Caco-2 (cell line): ENCODE data around the gene MRPL19. TPM values are rescaled to one million over a fixed set of nuclear protein-coding genes. Genes with fewer than 3 reads are reported as not detected.

Experiments
- BruUV-seq: library from RNA; stranded (reverse); fragments of 400-500 nt; replicated peaks from 2 replicates; lab custom pipeline; 2021; lab: Mats Ljungman, UMichigan
- CTCF ChIA-PET: fragments of 300-600 bp; sonication (Branson Sonifier 250); formaldehyde crosslinking; loops from one replicate; lab custom pipeline; 2022; ENCODE audit warnings: antibody characterized with exemption; lab: Charles Lee
- POLR2A ChIA-PET: fragments of 300-600 bp; sonication (Branson Sonifier 250); formaldehyde crosslinking; loops from one replicate; lab custom pipeline; 2022; ENCODE audit warnings: antibody characterized with exemption; lab: Charles Lee
- DNase-seq, 2 experiments: peaks; one replicate each; pipeline versions ENCODE4 v3.0.0 to v3.0.0-alpha.2; 2020 to 2022
- H3K27me3 ChIP-seq: replicated peaks from 2 replicates; pipeline ENCODE4 v1.6.0; 2011; ENCODE audit warnings: low read length; ENCODE audit not compliant: control insufficient read depth, insufficient read depth
- H3K36me3 ChIP-seq: 2 replicates; pipeline ENCODE4 v1.5.1; 2011; ENCODE audit warnings: low read length; ENCODE audit not compliant: control insufficient read depth, insufficient read depth
- H3K4me1 ChIP-seq: fragments of 250-450 bp; sonication (Bioruptor Pico); 2 replicates; pipeline ENCODE4 v1.5.1; 2020; ENCODE audit warnings: mild to moderate bottlenecking
- H3K4me3 ChIP-seq: 2 replicates; pipeline ENCODE4 v1.5.1; 2011; ENCODE audit warnings: low read depth, mild to moderate bottlenecking, control low read depth, low read length
- H3K9me3 ChIP-seq: fragments of 250-450 bp; sonication (Bioruptor Pico); 2 replicates; pipeline ENCODE4 v1.5.1; 2020; ENCODE audit warnings: mild to moderate bottlenecking, moderate library complexity
- H3K27ac Mint-ChIP-seq: one replicate; pipeline ENCODE4 v1.8.0; 2022; ENCODE audit warnings: mixed read lengths; ENCODE audit not compliant: unreplicated experiment
- H3K27me3 Mint-ChIP-seq: one replicate; pipeline ENCODE4 v1.8.0; 2022; ENCODE audit warnings: mixed read lengths; ENCODE audit not compliant: insufficient read depth, unreplicated experiment
- H3K36me3 Mint-ChIP-seq: one replicate; pipeline ENCODE4 v1.8.0; 2022; ENCODE audit warnings: mild to moderate bottlenecking, mixed read lengths; ENCODE audit not compliant: insufficient read depth, unreplicated experiment
- H3K4me1 Mint-ChIP-seq: one replicate; pipeline ENCODE4 v1.8.0; 2022; ENCODE audit warnings: low read depth, mixed read lengths; ENCODE audit not compliant: unreplicated experiment
- H3K4me3 Mint-ChIP-seq: one replicate; pipeline ENCODE4 v1.8.0; 2022; ENCODE audit warnings: mild to moderate bottlenecking, moderate library complexity, mixed read lengths; ENCODE audit not compliant: unreplicated experiment
- H3K9me3 Mint-ChIP-seq: one replicate; pipeline ENCODE4 v1.8.0; 2022; ENCODE audit warnings: mixed read lengths; ENCODE audit not compliant: unreplicated experiment
- intact Hi-C: fragments of 100-400 bp; cut with micrococcal nuclease; formaldehyde crosslinking; loops from one replicate; pipeline ENCODE4 v1.10.0; 2022; ENCODE audit not compliant: unreplicated experiment
- total RNA-seq: library from RNA; stranded (reverse); gene quantifications from 2 replicates; pipeline ENCODE4 v1.2.3, GENCODE V29; 2022
- TF ChIP-seq, protein P1 (sequence below), 2 experiments: fragments of 200-600 bp in 1 of 2; IDR thresholded peaks; 1 replicate in 1 of 2; 2 replicates in 1 of 2; pipeline versions ENCODE4 v1.5.1 to v1.8.0; 2011 to 2022; ENCODE audit warnings: antibody characterized with exemption in 1 of 2, control low read depth in 1 of 2, inconsistent platforms in 1 of 2, low read depth in 1 of 2, low read length in 1 of 2, mild to moderate bottlenecking in 1 of 2, moderate library complexity in 1 of 2; ENCODE audit not compliant: insufficient read depth in 1 of 2, severe bottlenecking in 1 of 2, unreplicated experiment in 1 of 2

Gene MRPL19
- total RNA-seq, 1 experiment from 2014 or later = 57.8 TPM

DNA sequence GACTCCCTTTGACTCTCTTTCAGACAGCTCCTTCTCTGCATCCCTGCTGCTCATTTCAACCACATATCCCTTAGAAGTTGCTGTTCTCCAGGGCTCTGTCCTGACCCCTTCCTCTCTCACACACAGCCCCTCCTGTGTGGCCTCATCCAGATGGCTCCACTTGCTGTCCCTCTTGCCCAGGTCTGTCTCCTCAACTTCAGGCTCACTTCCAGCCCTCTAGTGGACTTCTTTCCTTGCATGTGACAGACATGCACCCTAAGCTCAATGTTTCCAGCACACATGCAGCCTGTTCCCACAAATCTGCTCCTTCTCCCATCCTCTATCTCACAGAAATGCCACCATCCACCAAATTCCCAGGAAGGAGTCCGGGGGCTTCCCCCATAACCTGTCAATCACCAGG lies 9.0 kb upstream of the MRPL19 start:
- no peaks in the 10 kb centered on the region for H3K36me3 ChIP-seq
- H3K36me3 Mint-ChIP-seq = no peaks in the 10 kb centered on the region
- H3K4me1 Mint-ChIP-seq = peaks cover 2% of the 10 kb centered on the region
- no peak overlapping the region for H3K4me3 ChIP-seq
- no TSS peak for BruUV-seq
- CTCF ChIA-PET = interaction anchor here (1.2 to 2.0 kb wide), 2 partner anchors 10 to 31 kb away, joined by 3 to 7 read pairs; no protein-coding TSS in a partner anchor
- POLR2A ChIA-PET = no interaction called here
- intact Hi-C loops = no loop called here
- H3K9me3 Mint-ChIP-seq = no peaks in the 10 kb centered on the region
- TF ChIP-seq, protein P1, sequence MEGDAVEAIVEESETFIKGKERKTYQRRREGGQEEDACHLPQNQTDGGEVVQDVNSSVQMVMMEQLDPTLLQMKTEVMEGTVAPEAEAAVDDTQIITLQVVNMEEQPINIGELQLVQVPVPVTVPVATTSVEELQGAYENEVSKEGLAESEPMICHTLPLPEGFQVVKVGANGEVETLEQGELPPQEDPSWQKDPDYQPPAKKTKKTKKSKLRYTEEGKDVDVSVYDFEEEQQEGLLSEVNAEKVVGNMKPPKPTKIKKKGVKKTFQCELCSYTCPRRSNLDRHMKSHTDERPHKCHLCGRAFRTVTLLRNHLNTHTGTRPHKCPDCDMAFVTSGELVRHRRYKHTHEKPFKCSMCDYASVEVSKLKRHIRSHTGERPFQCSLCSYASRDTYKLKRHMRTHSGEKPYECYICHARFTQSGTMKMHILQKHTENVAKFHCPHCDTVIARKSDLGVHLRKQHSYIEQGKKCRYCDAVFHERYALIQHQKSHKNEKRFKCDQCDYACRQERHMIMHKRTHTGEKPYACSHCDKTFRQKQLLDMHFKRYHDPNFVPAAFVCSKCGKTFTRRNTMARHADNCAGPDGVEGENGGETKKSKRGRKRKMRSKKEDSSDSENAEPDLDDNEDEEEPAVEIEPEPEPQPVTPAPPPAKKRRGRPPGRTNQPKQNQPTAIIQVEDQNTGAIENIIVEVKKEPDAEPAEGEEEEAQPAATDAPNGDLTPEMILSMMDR (IDR thresholded peaks at IDR 0.05; ENCODE audit: insufficient read depth in 1 of 2, low read depth in 1 of 2, low read length in 1 of 2, severe bottlenecking in 1 of 2, unreplicated experiment in 1 of 2) = peak in 1 of 2 experiments; percentile 11
- no peak overlapping the region for H3K27ac Mint-ChIP-seq
- H3K9me3 ChIP-seq = peaks cover 5% of the 10 kb centered on the region; the same call in 1 of the 2 replicates
- no peaks in the 10 kb centered on the region; the same call in 1 of the 2 replicates for H3K27me3 ChIP-seq
- H3K4me3 Mint-ChIP-seq = no peak overlapping the region
- no peaks in the 10 kb centered on the region for H3K4me1 ChIP-seq
- no peak for DNase-seq
- peaks cover 13% of the 10 kb centered on the region for H3K27me3 Mint-ChIP-seq

DNA sequence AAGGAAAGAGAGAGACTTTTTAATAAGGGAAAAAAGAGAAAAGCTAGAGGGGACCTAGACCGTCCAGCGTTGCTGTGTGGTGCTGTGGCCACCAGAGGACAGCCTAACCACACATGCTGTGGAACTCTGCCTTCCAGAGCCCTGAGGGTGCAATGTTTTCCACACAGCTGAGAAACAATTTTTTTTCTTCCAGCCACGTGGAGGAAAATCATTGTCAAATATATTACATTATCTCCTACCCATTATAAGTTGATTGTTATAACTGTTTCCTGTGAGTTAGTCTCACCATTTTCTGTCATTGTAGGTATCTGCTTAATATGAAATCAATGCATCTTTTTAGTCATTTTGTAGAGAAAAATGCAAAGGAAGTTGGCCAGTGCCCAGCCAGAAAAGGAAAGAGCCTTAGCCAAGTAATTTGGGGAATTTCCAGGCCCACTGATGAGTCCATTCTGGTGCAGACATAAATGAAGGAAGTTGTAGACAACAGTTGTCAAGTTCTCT lies 5.9 kb upstream of the MRPL19 start:
- BruUV-seq = no TSS peak
- Mint-ChIP-seq H3K4me1 (no peaks in the 10 kb centered on the region), H3K36me3 (no peaks in the 10 kb centered on the region), H3K9me3 (no peaks in the 10 kb centered on the region), H3K27me3 (peaks cover 12% of the 10 kb centered on the region), H3K27ac (no peak overlapping the region), H3K4me3 (no peak overlapping the region)
- no peaks in the 10 kb centered on the region for H3K27me3 ChIP-seq
- intact Hi-C loops = loop anchor here (1.0 kb wide), 2 partner anchors 37 to 76 kb away; no protein-coding TSS in a partner anchor
- no peaks in the 10 kb centered on the region for H3K4me1 ChIP-seq
- no peaks in the 10 kb centered on the region for H3K36me3 ChIP-seq
- ChIA-PET POLR2A (interaction anchor here (0.5 to 0.6 kb wide), 2 partner anchors 12 to 39 kb away, joined by 3 to 4 read pairs; no protein-coding TSS in a partner anchor), CTCF (interaction anchor here (0.9 to 1.6 kb wide), 8 partner anchors 13 to 148 kb away, joined by 3 to 9 read pairs (median 4); partner anchors contain the start of gene GCFC2)
- H3K4me3 ChIP-seq = no peak overlapping the region
- no peaks in the 10 kb centered on the region for H3K9me3 ChIP-seq
- TF ChIP-seq, protein P1 (IDR thresholded peaks at IDR 0.05; ENCODE audit: insufficient read depth in 1 of 2, low read depth in 1 of 2, low read length in 1 of 2, severe bottlenecking in 1 of 2, unreplicated experiment in 1 of 2) = peak; percentile 91 to 99
- peak; percentile 65 to 71 for DNase-seq

DNA sequence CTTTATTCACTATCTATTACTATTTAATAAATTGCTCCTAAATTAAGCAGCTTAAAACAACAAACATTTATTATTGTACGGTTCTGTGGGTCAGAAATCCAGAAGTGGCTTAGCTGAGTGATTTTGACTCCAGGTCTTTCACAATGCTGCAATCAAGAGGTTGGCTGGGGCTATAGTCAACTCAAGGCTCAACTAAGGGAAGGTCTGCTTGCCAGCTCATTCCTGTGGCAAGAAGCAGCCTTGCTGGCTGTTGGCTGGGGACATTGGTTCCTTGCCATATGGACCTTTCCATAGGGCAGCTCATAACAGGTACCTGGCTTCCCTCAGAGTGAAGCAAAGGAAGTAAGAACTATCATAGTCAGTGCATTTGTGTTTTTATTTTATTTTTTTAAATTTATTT lies 5.0 kb upstream of the MRPL19 start:
- H3K9me3 ChIP-seq = no peaks in the 10 kb centered on the region
- no peaks in the 10 kb centered on the region for H3K36me3 Mint-ChIP-seq
- no peak overlapping the region for H3K27ac Mint-ChIP-seq
- H3K27me3 ChIP-seq = no peaks in the 10 kb centered on the region
- POLR2A ChIA-PET = no interaction called here
- H3K4me1 ChIP-seq = no peaks in the 10 kb centered on the region
- CTCF ChIA-PET = interaction anchor here (0.7 to 1.6 kb wide), 3 partner anchors 14 to 69 kb away, joined by 3 to 7 read pairs (median 4); partner anchors contain the start of gene GCFC2
- no peak overlapping the region for H3K4me3 ChIP-seq
- TF ChIP-seq, protein P1 (IDR thresholded peaks at IDR 0.05; ENCODE audit: insufficient read depth in 1 of 2, low read depth in 1 of 2, low read length in 1 of 2, severe bottlenecking in 1 of 2, unreplicated experiment in 1 of 2) = no peak
- no TSS peak for BruUV-seq
- H3K4me3 Mint-ChIP-seq = no peak overlapping the region
- H3K4me1 Mint-ChIP-seq = peaks cover 6% of the 10 kb centered on the region
- intact Hi-C loops = no loop called here
- peaks cover 12% of the 10 kb centered on the region for H3K27me3 Mint-ChIP-seq
- no peaks in the 10 kb centered on the region for H3K9me3 Mint-ChIP-seq
- no peak for DNase-seq
- no peaks in the 10 kb centered on the region for H3K36me3 ChIP-seq
